ENCODE measurements around the gene DOP1A.

Gene DOP1A

DNA sequence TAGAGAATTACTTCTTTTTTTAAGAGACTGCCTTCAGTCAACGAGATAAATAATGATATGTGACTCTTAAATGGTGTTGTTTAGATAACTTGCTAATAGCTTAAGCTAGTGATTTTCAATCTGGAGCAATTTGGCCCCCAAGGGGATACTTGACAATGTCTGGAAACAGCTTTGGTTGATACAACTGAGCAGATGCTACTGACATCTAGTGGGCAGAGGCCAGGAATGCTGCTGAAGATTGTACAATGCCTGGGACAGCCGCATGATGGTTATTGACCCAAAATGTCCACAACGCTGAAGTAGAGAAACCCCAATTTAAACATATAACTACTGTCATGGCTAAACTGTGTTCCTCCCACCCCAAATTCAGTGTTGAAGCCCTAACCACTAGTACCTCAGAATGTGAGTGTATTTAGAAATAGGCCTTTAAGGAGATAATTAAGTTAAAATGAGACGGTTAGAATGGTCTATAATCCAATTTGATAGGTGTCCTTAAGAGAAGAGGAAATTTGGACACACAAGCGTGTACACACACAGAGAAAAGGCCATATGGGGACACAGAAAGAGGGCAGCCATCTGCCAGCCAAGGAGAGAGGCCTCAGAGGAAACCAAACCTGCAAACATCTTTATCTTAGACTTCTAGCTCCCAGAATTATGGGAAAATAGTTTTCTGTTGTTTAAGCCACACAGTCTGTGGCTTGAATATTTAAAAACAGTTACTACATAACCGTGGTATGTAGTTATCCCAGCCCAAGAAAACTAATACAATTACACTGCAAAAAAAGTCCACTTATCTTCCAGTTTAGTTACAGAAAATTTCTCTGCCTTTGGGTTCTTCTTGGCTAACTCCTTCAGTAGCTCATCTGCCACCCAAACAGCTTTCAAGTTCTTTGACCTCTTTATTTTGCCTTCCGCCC is 147.9 kb downstream of the DOP1A start:
- DNase-seq = peak; percentile 63 to 73 (median 67)

DNA sequence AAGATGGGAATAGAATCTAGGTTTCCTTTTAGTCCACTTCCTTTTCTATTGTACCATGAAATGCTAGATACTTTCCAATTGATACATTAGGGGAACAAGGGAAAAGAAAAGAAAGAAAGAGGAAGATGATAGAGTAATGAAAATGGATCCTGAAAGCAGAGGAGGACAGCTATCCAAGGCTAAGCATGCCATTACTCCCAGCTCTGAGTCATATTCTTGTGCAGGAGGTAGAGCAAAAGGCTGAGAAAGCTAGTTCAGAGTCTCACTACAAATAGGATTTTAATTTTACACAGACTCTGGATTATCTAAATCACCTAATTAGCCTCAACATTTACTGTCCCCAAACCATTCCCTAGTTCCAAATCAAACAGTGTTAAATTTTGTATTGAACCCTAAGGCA is 149.3 kb downstream of the DOP1A start:
- no peak for DNase-seq
